Naive thymus-derived CD4-positive, alpha-beta T cell (primary cell): ENCODE results near the gene PPM1J. TPM values are rescaled to one million over a fixed set of nuclear protein-coding genes. Genes with fewer than 3 reads are reported as not detected.

Source experiments
- ATAC-seq: fragments of 150-1000 bp; cut with Tn5 transposase; 2 replicates; pipeline ENCODE4 v1.10.0; 2021; ENCODE audit warnings: mild to moderate bottlenecking, moderate library complexity
- CTCF ChIA-PET: fragments of 350-600 bp; sonication (Branson Sonifier 250); formaldehyde crosslinking; loops from one replicate; lab custom pipeline; 2021; ENCODE audit warnings: antibody characterized with exemption; lab: Charles Lee
- POLR2A ChIA-PET: fragments of 350-600 bp; sonication (Branson Sonifier 250); formaldehyde crosslinking; loops from one replicate; lab custom pipeline; 2021; ENCODE audit warnings: antibody characterized with exemption, inconsistent platforms; lab: Charles Lee
- DNase-seq, 9 donors: peaks; one replicate each; pipeline versions ENCODE4 v3.0.0 to v3.0.0-alpha.2; 2020 to 2022; ENCODE audit warnings: mixed read lengths in 1 of 9
- H3K27ac ChIP-seq: one replicate; pipeline ENCODE4 v1.7.0; 2013; ENCODE audit warnings: mild to moderate bottlenecking, low read depth, low read length, moderate library complexity
- H3K27me3 ChIP-seq, 2 donors: one replicate each; pipeline ENCODE4 v1.7.0; 2013; ENCODE audit warnings: low read length in 2 of 2, mild to moderate bottlenecking in 2 of 2, moderate library complexity in 2 of 2; ENCODE audit not compliant: control insufficient read depth in 2 of 2, insufficient read depth in 2 of 2
- H3K36me3 ChIP-seq, 3 experiments: 1 replicate in 2 of 3; 2 replicates in 1 of 3; pipeline ENCODE4 v1.7.0; 2013; ENCODE audit warnings: low read length in 3 of 3, mild to moderate bottlenecking in 3 of 3, moderate library complexity in 1 of 3; ENCODE audit not compliant: insufficient read depth in 3 of 3, control insufficient read depth in 2 of 3
- H3K4me1 ChIP-seq, 2 donors: one replicate each; pipeline ENCODE4 v1.7.0; 2013; ENCODE audit warnings: low read length in 2 of 2, mild to moderate bottlenecking in 2 of 2, moderate library complexity in 1 of 2; ENCODE audit not compliant: control insufficient read depth in 2 of 2, insufficient read depth in 2 of 2
- H3K4me3 ChIP-seq: 2 replicates; pipeline ENCODE4 v1.7.0; 2013; ENCODE audit warnings: mild to moderate bottlenecking, low read length
- H3K9me3 ChIP-seq, 3 experiments: 1 replicate in 2 of 3; 2 replicates in 1 of 3; pipeline ENCODE4 v1.7.0; 2013; ENCODE audit warnings: low read length in 3 of 3; ENCODE audit not compliant: control insufficient read depth in 2 of 3
- H3K27ac Mint-ChIP-seq, 9 donors: one replicate each; pipeline ENCODE4 v1.8.0; 2020 to 2022; ENCODE audit warnings: mixed read lengths in 9 of 9, mild to moderate bottlenecking in 8 of 9, moderate library complexity in 5 of 9, inconsistent platforms in 2 of 9
- H3K27me3 Mint-ChIP-seq, 5 donors: one replicate each; pipeline ENCODE4 v1.8.0; 2021 to 2022; ENCODE audit warnings: mixed read lengths in 5 of 5, mild to moderate bottlenecking in 1 of 5
- H3K36me3 Mint-ChIP-seq, 5 donors: one replicate each; pipeline ENCODE4 v1.8.0; 2020 to 2022; ENCODE audit warnings: mixed read lengths in 5 of 5, mild to moderate bottlenecking in 3 of 5, inconsistent platforms in 1 of 5
- H3K4me1 Mint-ChIP-seq, 7 donors: one replicate each; pipeline ENCODE4 v1.8.0; 2020 to 2022; ENCODE audit warnings: mixed read lengths in 7 of 7, mild to moderate bottlenecking in 3 of 7, inconsistent platforms in 1 of 7
- H3K4me3 Mint-ChIP-seq, 10 donors: one replicate each; pipeline ENCODE4 v1.8.0; 2020 to 2022; ENCODE audit warnings: mild to moderate bottlenecking in 10 of 10, mixed read lengths in 10 of 10, moderate library complexity in 6 of 10, inconsistent platforms in 2 of 10
- H3K9me3 Mint-ChIP-seq, 11 donors: one replicate each; pipeline ENCODE4 v1.8.0; 2020 to 2022; ENCODE audit warnings: mixed read lengths in 11 of 11, mild to moderate bottlenecking in 4 of 11, inconsistent platforms in 1 of 11, moderate library complexity in 1 of 11
- intact Hi-C, 2 donors: fragments of 100-400 bp; cut with micrococcal nuclease; formaldehyde crosslinking; loops; one replicate each; pipeline ENCODE4 v1.15.1; 2023
- polyA plus RNA-seq, 2 donors: library from polyadenylated mRNA; unstranded; fragments of 300-500 nt; fragmentation: Illumina TruSeq; gene quantifications; one replicate each; pipeline ENCODE4 v1.2.3, GENCODE V29; 2021
- total RNA-seq, 6 experiments: library from RNA in 5 of 6; stranded (reverse) in 5 of 6; gene quantifications; 1 replicate in 5 of 6; 2 replicates in 1 of 6; pipeline ENCODE4 v1.2.3 and lab custom pipeline; 2021 to 2026

Gene PPM1J
- total and polyA plus RNA-seq, 7 experiments from 2014 or later = 0.46 to 1.6 (median 0.50) TPM; not detected in 4

DNA sequence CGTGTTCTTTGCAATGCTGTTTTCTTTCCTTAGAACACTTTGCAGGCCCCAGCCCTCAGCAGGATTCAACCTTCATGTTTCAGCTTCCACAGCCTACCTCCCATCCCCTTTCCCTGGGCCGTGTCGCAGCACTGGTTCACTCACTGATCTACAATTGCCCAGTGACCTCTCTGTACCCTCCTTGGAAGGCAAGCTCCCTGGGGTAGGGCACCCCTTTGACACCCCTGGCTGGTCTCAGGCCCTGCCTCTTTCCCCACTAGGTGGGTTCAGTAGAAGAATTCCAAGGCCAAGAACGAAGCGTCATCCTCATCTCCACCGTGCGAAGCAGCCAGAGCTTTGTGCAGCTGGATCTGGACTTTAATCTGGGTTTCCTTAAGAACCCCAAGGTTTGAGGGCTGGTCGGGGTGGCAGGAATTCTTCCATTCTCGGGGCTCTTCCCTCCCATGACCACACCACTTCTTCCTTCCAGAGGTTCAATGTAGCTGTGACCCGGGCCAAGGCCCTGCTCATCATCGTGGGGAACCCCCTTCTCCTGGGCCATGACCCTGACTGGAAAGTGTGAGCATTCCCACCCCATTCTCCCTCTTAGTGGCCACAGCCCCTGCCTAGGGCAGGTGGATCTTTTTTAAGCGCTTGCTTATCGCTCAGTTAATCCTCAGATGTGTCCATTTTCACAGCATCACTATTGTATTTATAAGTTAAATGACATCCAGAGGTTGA lies 15.5 kb downstream of the PPM1J start:
- Mint-ChIP-seq H3K27me3 (no peaks in the 10 kb centered on the region), H3K36me3 (peaks cover 0 to 23% (median 0%) of the 10 kb centered on the region in 5 donors), H3K9me3 (no peaks in the 10 kb centered on the region), H3K27ac (peak overlapping the region; percentile 68 to 95 (median 86)), H3K4me3 (no peak overlapping the region), H3K4me1 (peaks cover 25 to 57% (median 43%) of the 10 kb centered on the region in 7 donors)
- DNase-seq (no peak), ATAC-seq (no peak)
- peaks cover 0 to 56% (median 4%) of the 10 kb centered on the region in 3 experiments for H3K36me3 ChIP-seq
- intact Hi-C loops = no loop called here
- H3K4me3 ChIP-seq = no peak overlapping the region
- H3K27me3 ChIP-seq = no peaks in the 10 kb centered on the region
- ChIA-PET POLR2A (interaction anchor here (0.8 to 1.6 kb wide), 2 partner anchors 25 to 81 kb away, joined by 3 read pairs; partner anchors contain the start of genes MOV10 and ST7L), CTCF (interaction anchor here (0.6 to 1.4 kb wide), 4 partner anchors 10 to 234 kb away, joined by 3 to 4 read pairs (median 4); no protein-coding TSS in a partner anchor)
- no peak overlapping the region for H3K27ac ChIP-seq
- H3K9me3 ChIP-seq = no peaks in the 10 kb centered on the region
- peaks cover 13 to 24% of the 10 kb centered on the region in 2 donors for H3K4me1 ChIP-seq

DNA sequence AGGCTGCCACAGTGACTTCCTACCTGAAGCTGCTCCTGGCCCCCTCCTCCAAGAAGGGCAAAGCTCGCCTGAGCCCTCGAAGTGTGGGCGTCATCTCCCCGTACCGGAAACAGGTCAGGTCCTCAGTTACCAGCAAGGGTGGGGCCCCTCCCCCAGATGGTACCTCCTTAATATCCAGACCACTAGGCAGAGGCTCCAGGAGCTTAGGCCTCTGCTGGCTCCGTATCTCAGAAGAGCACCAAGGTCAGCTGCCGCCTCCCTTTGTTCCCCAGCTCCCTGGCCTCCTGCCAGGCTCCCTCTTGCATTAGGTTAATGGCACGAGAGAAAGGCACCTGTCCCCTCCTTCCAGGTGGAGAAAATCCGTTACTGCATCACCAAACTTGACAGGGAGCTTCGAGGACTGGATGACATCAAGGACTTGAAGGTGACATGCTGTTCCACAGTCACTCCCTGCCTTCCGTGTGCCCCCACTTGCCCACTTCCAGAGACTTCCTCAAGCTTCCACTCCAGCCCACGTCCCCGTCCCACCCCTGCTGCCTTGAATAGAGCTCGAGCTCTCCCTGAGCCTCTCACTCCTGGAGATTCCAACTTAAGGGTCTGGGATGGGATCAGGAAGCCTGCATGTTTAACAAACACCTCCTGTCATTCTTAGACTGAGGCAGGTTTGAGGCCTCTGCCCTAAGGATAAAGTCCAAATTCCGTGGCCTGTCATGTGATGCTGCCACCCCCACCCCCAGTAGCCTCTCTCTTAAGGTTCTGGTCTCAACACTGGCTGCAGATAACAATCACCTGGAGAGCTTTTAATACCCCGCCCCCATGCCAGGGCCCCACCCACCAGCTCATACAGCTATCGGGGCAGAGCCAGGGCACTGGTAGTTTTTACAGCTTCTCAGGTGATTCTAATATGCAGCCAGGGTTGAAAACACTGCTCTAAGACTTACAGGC lies 16.5 kb downstream of the PPM1J start:
- Mint-ChIP-seq H3K9me3 (no peaks in the 10 kb centered on the region), H3K4me1 (peaks cover 21 to 47% (median 35%) of the 10 kb centered on the region in 7 donors), H3K4me3 (no peak overlapping the region), H3K27me3 (no peaks in the 10 kb centered on the region), H3K36me3 (peaks cover 0 to 23% (median 0%) of the 10 kb centered on the region in 5 donors), H3K27ac (peak overlapping the region in 8 of 9 donors; percentile 33 to 87 (median 73))
- peaks cover 0 to 66% (median 4%) of the 10 kb centered on the region in 3 experiments for H3K36me3 ChIP-seq
- no peak overlapping the region for H3K4me3 ChIP-seq
- no peaks in the 10 kb centered on the region for H3K27me3 ChIP-seq
- POLR2A ChIA-PET = interaction anchor here (0.8 to 1.6 kb wide), 2 partner anchors 24 to 80 kb away, joined by 3 read pairs; partner anchors contain the start of genes MOV10 and ST7L
- CTCF ChIA-PET = interaction anchor here (0.6 kb wide), 2 partner anchors 19 to 371 kb away, joined by 3 to 4 read pairs; no protein-coding TSS in a partner anchor
- H3K27ac ChIP-seq = no peak overlapping the region
- peaks cover 5 to 18% of the 10 kb centered on the region in 2 donors for H3K4me1 ChIP-seq
- no peaks in the 10 kb centered on the region for H3K9me3 ChIP-seq
- intact Hi-C loops = no loop called here
- ATAC-seq (no peak), DNase-seq (no peak)

DNA sequence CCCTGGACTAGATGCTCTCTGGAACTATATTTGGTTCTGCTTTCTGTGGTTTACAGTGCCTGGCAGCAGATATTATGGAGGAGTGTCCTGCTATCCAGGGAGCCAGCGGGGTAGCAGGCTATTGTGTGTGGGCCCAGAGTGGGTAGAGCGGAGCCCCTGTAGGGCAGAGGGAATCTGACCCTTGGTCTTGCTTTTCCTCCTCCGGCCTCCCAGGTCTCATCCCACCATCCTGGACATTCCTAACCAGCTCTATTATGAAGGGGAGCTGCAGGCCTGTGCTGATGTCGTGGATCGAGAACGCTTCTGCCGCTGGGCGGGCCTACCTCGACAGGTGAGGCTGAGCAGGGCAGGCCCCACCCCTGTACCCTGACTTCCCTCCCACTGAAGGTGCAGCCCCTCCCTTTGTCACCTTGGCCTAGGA lies 17.3 kb downstream of the PPM1J start:
- Histone ChIP-seq H3K27me3 (no peaks in the 10 kb centered on the region), H3K27ac (no peak overlapping the region), H3K4me1 (peaks cover 5 to 18% of the 10 kb centered on the region in 2 donors), H3K36me3 (peaks cover 0 to 74% (median 4%) of the 10 kb centered on the region in 3 experiments), H3K4me3 (no peak overlapping the region), H3K9me3 (no peaks in the 10 kb centered on the region)
- Mint-ChIP-seq H3K36me3 (peaks cover 3 to 27% (median 5%) of the 10 kb centered on the region in 5 donors), H3K4me1 (peaks cover 21 to 40% (median 30%) of the 10 kb centered on the region in 7 donors), H3K27ac (peak overlapping the region in 3 of 9 donors; percentile 2 to 66 (median 53)), H3K4me3 (no peak overlapping the region), H3K9me3 (no peaks in the 10 kb centered on the region), H3K27me3 (no peaks in the 10 kb centered on the region)
- ATAC-seq = no peak
- ChIA-PET POLR2A (no interaction called here), CTCF (interaction anchor here (0.6 kb wide), 1 partner anchor 20 kb away, joined by 4 read pairs; no protein-coding TSS in a partner anchor)
- intact Hi-C loops = no loop called here
- no peak for DNase-seq

DNA sequence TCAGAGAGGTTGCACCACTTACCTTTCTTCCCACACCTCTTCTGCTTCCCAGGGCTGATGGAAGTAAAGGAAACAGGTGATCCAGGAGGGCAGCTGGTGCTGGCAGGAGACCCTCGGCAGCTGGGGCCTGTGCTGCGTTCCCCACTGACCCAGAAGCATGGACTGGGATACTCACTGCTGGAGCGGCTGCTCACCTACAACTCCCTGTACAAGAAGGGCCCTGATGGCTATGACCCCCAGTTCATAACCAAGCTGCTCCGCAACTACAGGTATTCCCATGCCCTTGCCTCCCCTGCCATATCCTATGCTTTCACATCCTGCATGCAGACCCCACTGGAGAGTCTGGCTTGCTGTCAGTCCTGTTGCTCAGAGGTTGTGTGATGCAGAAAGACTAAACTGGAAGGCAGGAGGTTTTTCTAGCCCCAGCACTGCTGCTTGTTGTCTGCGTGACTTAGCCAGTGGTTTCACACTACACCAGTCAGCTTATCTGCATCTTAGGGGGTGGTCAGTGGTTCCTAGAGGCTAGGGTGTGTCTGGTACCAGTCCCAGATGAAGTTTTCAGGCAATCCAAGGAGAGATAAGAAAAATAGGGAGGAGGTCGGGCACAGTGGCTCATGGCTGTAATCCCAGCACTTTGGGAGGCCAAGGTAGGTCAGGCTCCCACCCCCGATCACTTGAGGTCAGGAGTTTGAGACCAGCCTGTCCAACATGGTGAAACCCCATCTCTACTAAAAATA lies 18.4 kb downstream of the PPM1J start:
- H3K36me3 ChIP-seq = peaks cover 0 to 85% (median 4%) of the 10 kb centered on the region in 3 experiments
- no peaks in the 10 kb centered on the region for H3K27me3 ChIP-seq
- no peaks in the 10 kb centered on the region for H3K9me3 Mint-ChIP-seq
- peaks cover 6 to 31% (median 12%) of the 10 kb centered on the region in 5 donors for H3K36me3 Mint-ChIP-seq
- no peak for ATAC-seq
- ChIA-PET POLR2A (interaction anchor here (0.7 kb wide), 1 partner anchor 21 kb away, joined by 3 read pairs; no protein-coding TSS in a partner anchor), CTCF (no interaction called here)
- no peak overlapping the region for H3K4me3 Mint-ChIP-seq
- intact Hi-C loops = no loop called here
- H3K9me3 ChIP-seq = no peaks in the 10 kb centered on the region
- peaks cover 5 to 16% of the 10 kb centered on the region in 2 donors for H3K4me1 ChIP-seq
- no peaks in the 10 kb centered on the region for H3K27me3 Mint-ChIP-seq
- no peak overlapping the region for H3K4me3 ChIP-seq
- H3K4me1 Mint-ChIP-seq = peaks cover 15 to 29% (median 20%) of the 10 kb centered on the region in 7 donors
- peak overlapping the region in 1 of 9 donors; percentile 66 for H3K27ac Mint-ChIP-seq
- no peak overlapping the region for H3K27ac ChIP-seq
- DNase-seq = no peak

DNA sequence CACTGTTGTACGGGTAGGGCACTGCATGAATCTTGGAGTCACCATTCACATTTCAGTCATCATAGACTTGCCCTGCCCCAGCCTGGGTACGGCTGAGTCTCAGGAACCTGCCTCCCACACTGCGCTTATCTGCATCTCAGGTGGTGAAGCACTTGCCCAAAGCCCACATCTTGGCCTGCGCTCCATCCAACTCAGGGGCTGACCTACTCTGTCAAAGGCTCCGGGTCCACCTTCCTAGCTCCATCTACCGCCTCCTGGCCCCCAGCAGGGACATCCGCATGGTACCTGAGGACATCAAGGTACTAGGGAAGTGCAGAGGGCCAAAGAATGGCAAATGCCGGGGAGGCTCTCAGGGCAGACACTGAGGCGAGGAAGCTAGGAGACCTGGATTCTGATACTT lies 19.9 kb downstream of the PPM1J start:
- Mint-ChIP-seq H3K4me3 (no peak overlapping the region), H3K9me3 (no peaks in the 10 kb centered on the region), H3K27ac (peak overlapping the region in 1 of 9 donors; percentile 42), H3K36me3 (peaks cover 9 to 33% (median 17%) of the 10 kb centered on the region in 5 donors), H3K27me3 (no peaks in the 10 kb centered on the region), H3K4me1 (peaks cover 4 to 15% (median 8%) of the 10 kb centered on the region in 7 donors)
- POLR2A ChIA-PET = no interaction called here
- Histone ChIP-seq H3K4me1 (peaks cover 0 to 2% of the 10 kb centered on the region in 2 donors), H3K4me3 (no peak overlapping the region), H3K36me3 (peaks cover 0 to 99% (median 4%) of the 10 kb centered on the region in 3 experiments), H3K9me3 (no peaks in the 10 kb centered on the region), H3K27ac (no peak overlapping the region), H3K27me3 (no peaks in the 10 kb centered on the region)
- intact Hi-C loops = no loop called here
- DNase-seq (no peak), ATAC-seq (no peak)
- CTCF ChIA-PET = interaction anchor here (0.8 kb wide), 1 partner anchor 20 kb away, joined by 3 read pairs; the partner anchor contains the start of gene PPM1J
